GM21529 (cell line): ENCODE results near the gene PTPRN2.

ENCODE experiments used
- ATAC-seq: cut with Tn5 transposase; IDR thresholded peaks from one replicate; pipeline ENCODE4 v1.9.1; 2021; ENCODE audit not compliant: unreplicated experiment

The PTPRN2 gene

GRCh38 chr7:157550300-157551275 lies 1037.0 kb downstream of the PTPRN2 start:
- ATAC-seq: no peak

GRCh38 chr7:157549612-157550299 lies 1037.9 kb downstream of the PTPRN2 start:
- no peak for ATAC-seq

GRCh38 chr7:157548691-157549303 lies 1038.8 kb downstream of the PTPRN2 start:
- no peak for ATAC-seq

GRCh38 chr7:157547611-157548010 lies 1040.0 kb downstream of the PTPRN2 start:
- ATAC-seq: no peak

GRCh38 chr7:157547102-157547501 lies 1040.5 kb downstream of the PTPRN2 start:
- ATAC-seq: no peak

- ATAC-seq: no peak
Observed at GRCh38 chr7:157545681-157546060, 1042.0 kb downstream of the PTPRN2 start.

GRCh38 chr7:157544980-157545680 lies 1042.5 kb downstream of the PTPRN2 start:
- no peak for ATAC-seq

- ATAC-seq: no peak
Observed at GRCh38 chr7:157544226-157544625, 1043.4 kb downstream of the PTPRN2 start.

GRCh38 chr7:157543791-157544190 lies 1043.8 kb downstream of the PTPRN2 start:
- no peak for ATAC-seq

GRCh38 chr7:157543276-157543675 lies 1044.3 kb downstream of the PTPRN2 start:
- ATAC-seq: no peak

GRCh38 chr7:157542068-157543021 lies 1045.3 kb downstream of the PTPRN2 start:
- no peak for ATAC-seq

- no peak for ATAC-seq
Observed at GRCh38 chr7:157541295-157542067, 1046.1 kb downstream of the PTPRN2 start.

GRCh38 chr7:157540606-157541294 lies 1046.9 kb downstream of the PTPRN2 start:
- ATAC-seq: no peak

GRCh38 chr7:157540020-157540419 lies 1047.6 kb downstream of the PTPRN2 start:
- ATAC-seq: no peak

- no peak for ATAC-seq
Observed at GRCh38 chr7:157539521-157539920, 1048.1 kb downstream of the PTPRN2 start.

- ATAC-seq: no peak
Observed at GRCh38 chr7:157538735-157539134, 1048.9 kb downstream of the PTPRN2 start.

- ATAC-seq: no peak
Observed at GRCh38 chr7:157538321-157538720, 1049.3 kb downstream of the PTPRN2 start.

- no peak for ATAC-seq
Observed at GRCh38 chr7:157537056-157537455, 1050.6 kb downstream of the PTPRN2 start.

GRCh38 chr7:157532068-157532467 lies 1055.6 kb downstream of the PTPRN2 start:
- no peak for ATAC-seq
